HG03139 (cell line): ENCODE measurements around the gene SVOP.

Experiments used
- ATAC-seq: cut with Tn5 transposase; IDR thresholded peaks from one replicate; pipeline ENCODE4 v1.9.1; 2021; ENCODE audit not compliant: unreplicated experiment

The SVOP gene

GRCh38 chr12:108980831-108981618 is 39.8 kb downstream of the SVOP start:
- ATAC-seq, result no peak

GRCh38 chr12:108977360-108977759 is 43.5 kb downstream of the SVOP start:
- ATAC-seq, result no peak

DNA sequence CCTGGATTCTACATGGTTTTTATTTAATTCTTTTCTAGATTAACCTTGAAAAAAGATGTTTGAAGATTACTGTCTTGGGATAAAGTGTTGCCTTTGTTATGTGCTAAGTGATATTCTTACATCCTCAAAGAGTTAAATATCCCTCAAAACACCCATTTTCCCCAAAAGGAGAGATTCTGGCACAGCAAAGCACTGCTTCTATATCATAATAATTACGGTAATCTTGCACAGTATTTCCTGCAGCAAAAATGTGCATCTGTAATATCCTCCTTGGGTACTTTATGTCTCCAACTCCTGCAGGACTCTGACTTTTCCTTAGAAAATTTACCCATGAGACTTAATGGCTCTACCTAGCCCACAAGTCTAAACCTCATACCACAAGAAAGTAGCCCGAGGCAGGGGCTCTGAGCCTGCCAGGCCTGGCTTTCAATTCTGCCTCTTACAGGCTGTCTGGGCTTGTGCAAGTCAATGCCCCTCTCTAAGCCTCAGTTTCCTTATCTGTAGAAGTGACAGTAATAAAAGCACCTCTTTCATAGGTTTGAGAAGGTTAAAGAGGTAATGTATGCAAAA is 45.8 kb downstream of the SVOP start:
- ATAC-seq, result no peak

DNA sequence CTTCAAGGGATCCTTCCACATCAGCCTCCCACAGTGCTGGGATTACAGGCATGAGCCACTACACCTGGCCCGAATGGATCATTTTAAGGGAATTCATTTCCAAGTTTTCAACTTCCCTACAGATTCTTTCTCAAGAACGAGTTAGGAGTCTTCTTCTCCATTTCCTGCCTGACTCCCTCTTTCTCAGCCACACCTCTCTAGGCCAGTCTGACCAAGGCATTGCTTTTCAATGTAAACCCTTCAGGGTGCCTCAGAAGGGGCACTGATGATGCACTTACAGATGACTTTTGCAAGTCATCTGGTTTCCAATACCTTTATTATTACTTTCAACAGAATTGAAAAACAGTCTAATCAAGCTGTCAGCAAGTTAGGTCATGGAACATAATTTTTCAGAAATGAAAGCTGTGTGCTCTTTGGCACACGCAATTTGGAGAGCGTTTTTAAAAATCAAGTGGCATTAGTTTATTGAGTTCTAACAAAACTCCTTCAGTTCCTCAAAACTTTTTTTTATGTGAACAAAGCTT is 47.2 kb downstream of the SVOP start:
- no peak for ATAC-seq

DNA sequence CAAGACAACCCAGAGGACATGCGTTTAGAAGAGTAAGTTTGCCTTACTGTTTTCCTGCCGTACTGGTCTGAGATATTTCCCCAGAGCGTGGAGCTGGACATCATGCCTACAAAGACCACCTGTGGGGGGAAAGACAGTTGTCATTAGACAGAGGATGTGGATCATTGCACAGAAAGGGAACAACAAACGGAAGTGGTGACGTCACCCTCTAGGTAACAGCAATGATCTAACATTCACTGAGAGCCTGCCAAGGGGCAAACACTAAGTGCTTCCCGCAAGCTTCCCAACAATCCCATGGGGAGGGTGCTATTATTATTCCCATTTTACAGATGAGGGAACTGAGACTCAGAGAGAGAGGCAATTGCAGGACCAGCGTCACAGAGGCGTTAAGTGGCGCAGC is 48.5 kb downstream of the SVOP start:
- no peak for ATAC-seq

- no peak for ATAC-seq
These were observed 51.2 kb downstream of the SVOP start for GRCh38 chr12:108969622-108970021.

DNA sequence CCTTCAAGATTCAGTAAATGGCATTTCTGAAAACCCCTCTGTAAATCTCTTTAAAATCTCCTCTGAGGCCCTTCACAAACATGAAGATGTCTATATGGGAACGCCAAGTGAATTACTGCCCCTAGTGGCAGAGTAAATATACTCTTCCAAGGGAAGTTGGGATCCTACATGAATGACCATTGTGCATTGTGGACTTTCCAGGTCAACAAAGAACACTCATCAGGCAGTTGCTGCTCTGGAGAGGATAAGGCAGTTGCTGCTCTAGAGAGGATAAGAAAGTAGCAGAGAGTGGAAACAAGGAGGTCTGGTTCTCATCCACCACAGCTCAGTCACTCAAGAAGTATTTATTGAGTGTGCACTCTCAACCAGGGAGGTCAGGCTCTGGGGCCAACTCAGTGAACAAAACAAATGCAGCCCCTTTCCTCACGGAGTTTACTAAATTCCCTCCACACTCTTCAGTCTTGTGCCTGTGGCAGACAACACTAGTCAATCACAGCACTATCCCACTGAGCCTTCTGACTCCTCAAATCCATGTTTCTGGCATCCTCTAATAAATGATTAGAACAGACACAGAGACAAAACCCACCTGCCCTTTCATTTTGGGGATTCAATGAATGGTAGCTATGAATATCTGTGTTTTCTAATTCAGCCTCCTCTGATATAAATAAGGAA is 52.9 kb downstream of the SVOP start:
- ATAC-seq, result no peak

- ATAC-seq, result no peak
These were observed 54.3 kb downstream of the SVOP start for GRCh38 chr12:108966378-108967151.

- no peak for ATAC-seq
These were observed 55.0 kb downstream of the SVOP start for GRCh38 chr12:108965886-108966285.

GRCh38 chr12:108964371-108965352 is 56.2 kb downstream of the SVOP start:
- ATAC-seq, result no peak

GRCh38 chr12:108962256-108962655 is 58.6 kb downstream of the SVOP start:
- no peak for ATAC-seq

DNA sequence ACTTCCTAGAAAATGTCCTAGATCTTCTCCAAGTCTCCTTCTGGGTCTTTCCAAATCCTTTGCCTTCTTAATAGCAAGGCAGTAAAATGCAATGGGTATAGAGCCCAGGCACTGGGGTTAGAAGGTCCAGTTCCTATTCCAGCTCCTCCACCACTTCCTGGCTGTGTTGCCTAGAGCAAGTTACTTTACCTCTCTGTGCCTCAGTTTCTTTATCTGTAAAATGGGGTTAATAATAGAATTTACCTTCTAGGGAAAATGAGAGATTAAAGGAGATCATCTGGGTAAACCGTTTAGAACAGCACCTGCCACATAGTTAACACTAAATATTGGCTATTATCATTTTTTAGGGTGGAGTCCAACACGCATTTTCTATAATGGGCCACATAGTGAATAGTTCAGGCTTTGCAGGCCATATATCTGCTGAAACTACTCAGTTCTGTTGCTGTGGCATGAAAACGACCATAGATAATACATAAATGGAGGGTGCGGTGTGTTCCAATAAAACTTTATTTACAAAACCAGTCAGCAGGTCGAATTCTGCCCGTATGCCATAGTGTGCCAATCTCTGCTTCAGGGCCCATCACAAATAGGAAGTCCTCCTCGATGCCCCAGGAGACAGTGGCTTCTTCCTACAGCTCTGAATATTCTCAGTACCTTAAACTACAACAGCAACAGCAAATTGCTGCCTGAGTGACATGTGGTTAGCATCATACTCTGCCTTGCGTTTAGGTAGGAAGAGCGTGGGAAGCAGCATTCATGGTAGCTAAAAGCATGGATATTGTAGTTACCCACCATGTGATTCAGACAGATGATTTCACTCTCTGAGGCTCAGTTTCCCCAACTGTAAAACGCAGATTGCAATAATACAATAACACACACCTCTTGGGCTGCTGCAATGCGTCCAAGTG is 60.9 kb downstream of the SVOP start:
- no peak for ATAC-seq

GRCh38 chr12:108955225-108955835 is 65.5 kb downstream of the SVOP start:
- ATAC-seq, result no peak

DNA sequence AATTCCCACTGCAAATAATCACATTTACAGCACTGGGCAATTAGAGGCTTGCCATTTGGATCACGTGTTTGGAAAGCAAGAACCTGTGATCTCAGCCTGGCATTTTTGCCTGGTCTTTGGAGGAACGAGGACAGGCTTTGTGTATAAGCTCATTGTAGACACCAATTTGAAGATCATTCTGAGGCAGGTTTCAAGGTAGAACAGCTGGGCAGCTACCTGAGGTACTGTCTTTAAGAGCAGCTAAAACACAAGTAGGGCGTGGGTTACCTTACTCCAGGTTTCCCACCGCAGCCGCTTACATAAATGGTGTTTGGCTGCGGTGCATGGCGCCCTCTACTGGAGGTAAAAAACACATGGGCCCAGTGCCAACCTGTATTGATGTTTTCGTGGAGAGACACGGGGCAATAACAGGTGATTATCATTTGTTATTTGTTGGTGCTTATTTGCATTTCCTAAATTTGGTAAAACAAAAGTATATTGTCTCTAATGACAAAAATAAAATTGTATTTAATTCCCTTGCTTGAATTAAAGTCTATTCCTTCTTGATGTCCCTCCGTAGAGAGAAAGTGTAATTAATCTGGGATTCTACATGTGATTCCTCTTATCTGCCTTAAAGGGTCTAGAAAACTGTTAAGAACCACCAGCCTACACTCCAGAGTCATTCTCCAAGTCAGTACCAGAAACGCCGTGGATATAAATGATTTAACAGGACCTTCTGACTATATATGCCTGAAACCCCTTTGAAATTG is 69.7 kb downstream of the SVOP start:
- no peak for ATAC-seq

DNA sequence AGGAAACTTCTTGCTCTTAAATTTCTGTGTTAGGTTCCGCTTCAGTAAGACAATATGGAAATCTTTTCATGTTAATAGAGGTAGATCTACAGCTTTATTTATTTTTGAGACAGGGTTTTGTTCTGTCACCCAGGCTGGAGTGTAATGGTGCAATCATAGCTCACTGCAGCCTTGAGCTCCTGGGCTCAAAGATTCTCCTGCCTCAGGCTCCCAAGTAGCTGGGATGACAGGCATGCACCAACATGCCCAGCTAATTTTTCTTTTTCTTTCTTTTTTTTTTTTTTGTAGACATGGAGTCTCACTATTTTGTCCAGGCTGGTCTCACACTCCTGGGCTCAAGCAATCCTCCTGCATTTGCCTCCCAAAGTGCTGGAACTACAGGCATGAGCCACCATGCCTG is 70.9 kb downstream of the SVOP start:
- no peak for ATAC-seq

DNA sequence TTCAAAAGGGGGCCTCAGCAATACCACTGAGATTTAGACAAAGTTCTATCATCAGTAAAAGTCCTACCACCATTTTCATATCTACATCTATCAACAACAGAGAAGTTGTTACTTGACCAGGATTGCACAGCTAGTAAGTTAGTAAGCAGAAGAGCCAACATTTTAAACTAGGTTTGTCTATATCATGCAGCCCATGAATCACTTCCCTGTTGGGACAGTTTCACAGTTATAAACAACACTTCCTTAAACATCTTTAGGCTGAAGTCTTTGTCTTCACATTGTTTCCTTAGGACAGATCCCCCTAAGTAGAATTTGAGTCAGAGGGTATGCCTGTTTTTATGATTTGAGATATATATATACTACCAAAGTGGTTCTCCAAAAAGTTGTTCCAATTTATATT is 72.5 kb downstream of the SVOP start:
- no peak for ATAC-seq

GRCh38 chr12:108947097-108947496 is 73.8 kb downstream of the SVOP start:
- ATAC-seq, result no peak

DNA sequence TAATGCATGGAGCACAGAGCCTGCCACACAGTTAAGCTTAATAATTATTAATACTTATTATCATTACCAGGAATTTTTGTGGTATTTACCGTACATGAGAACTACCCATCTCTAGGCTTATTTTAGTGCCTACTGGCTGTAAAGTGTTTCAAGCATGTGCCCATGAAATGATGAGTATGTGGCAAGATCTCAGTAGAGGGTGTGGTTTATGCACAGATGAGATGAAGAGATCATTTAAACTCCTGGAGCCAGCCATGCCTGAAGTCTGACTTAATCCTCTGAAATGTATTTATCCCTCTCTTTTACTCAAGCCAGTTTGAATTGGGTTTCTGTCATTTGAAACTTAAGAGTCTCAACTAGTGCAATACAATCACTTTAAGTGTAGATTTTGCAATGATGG is 80.7 kb downstream of the SVOP start:
- ATAC-seq, result no peak
